ENCODE results near the gene EIF6. TPM values are rescaled to one million over a fixed set of nuclear protein-coding genes. Genes with fewer than 3 reads are reported as not detected.

Gene EIF6
- total and polyA plus RNA-seq, 2 donors (not counting 3 experiments of a cell fraction or from before 2014, with no cell fraction given) = 153 to 286 TPM

DNA sequence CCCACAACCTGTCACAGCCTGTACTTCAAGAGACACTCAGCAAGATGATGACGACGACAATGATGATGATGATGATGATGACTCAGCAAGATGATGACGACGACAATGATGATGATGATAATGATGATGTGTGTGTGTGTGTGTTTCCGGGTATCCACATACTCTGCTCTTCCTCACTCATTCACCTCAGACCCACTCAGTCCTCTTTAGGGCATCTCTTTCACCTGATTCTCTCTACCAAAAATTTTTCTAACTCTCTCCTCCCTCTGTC, 1.2 kb upstream of the EIF6 start:
- Histone ChIP-seq H3K4me2 (ENCODE audit: insufficient read depth, low read length) (no peak overlapping the region), H4K20me1 (replicated peaks; ENCODE audit: control insufficient read depth, extremely low read depth, insufficient read depth, low read length) (no peaks in the 10 kb centered on the region), H3K9me3 (replicated peaks; ENCODE audit: control insufficient read depth, insufficient read depth, low read length) (no peaks in the 10 kb centered on the region), H3K9me1 (replicated peaks; ENCODE audit: control insufficient read depth, extremely low read depth, insufficient read depth, low read length) (no peaks in the 10 kb centered on the region), H3K27ac (ENCODE audit: insufficient read depth, low read depth, low read length) (no peak overlapping the region), H3K27me3 (ENCODE audit: control insufficient read depth in 2 of 2, insufficient read depth in 2 of 2, low read length in 2 of 2) (no peaks in the 10 kb centered on the region), H3K9ac (replicated peaks; ENCODE audit: extremely low read depth, insufficient read depth, low read length) (no peak overlapping the region), H3K4me3 (replicated peaks in 1 of 3; ENCODE audit: insufficient read depth in 1 of 3, low read depth in 1 of 3, low read length in 3 of 3) (no peak overlapping the region), H3K4me1 (ENCODE audit: control insufficient read depth, extremely low read depth, insufficient read depth, low read length) (peaks cover 12% of the 10 kb centered on the region), H2AFZ (ENCODE audit: low read depth, low read length) (no peak overlapping the region), H3K36me3 (ENCODE audit: control insufficient read depth in 2 of 2, extremely low read depth in 1 of 2, insufficient read depth in 2 of 2, low read length in 2 of 2) (peaks cover 2 to 3% of the 10 kb centered on the region in 2 experiments), H3K79me2 (ENCODE audit: control insufficient read depth, insufficient read depth, low read length) (peaks cover 28% of the 10 kb centered on the region)
- ChIA-PET POLR2A (no interaction called here), CTCF (no interaction called here)
- dilution Hi-C loops (cut with MboI; ENCODE audit: extremely low pct_ligation_motif_present, low sequenced_read_pairs) (no loop called here), intact Hi-C loops (cut with micrococcal nuclease) (no loop called here)
- DNase-seq (ENCODE audit: low read depth, low spot score) (no peak), FAIRE-seq (no peak)
- TF ChIP-seq FOS (IDR thresholded peaks at IDR 0.05; ENCODE audit: borderline replicate concordance, insufficient read depth, low read length) (no peak), GATA2 (IDR thresholded peaks at IDR 0.05; ENCODE audit: insufficient read depth, insufficient read length, low read depth, low read length) (no peak), POLR2AphosphoS5 (IDR thresholded peaks at IDR 0.05; ENCODE audit: insufficient read depth, low read depth, low read length) (no peak), JUN (IDR thresholded peaks at IDR 0.05; ENCODE audit: borderline replicate concordance, insufficient read depth, insufficient read length, low read depth) (peak; percentile 16), POLR2A (IDR thresholded peaks at IDR 0.05; ENCODE audit: low read depth, low read length) (no peak), EZH2 (IDR thresholded peaks at IDR 0.05; ENCODE audit: borderline replicate concordance, low read depth, low read length, severe bottlenecking) (no peak), MYC (IDR thresholded peaks at IDR 0.05; ENCODE audit: low read depth, low read length) (no peak)
- TF ChIP-seq, protein P1, sequence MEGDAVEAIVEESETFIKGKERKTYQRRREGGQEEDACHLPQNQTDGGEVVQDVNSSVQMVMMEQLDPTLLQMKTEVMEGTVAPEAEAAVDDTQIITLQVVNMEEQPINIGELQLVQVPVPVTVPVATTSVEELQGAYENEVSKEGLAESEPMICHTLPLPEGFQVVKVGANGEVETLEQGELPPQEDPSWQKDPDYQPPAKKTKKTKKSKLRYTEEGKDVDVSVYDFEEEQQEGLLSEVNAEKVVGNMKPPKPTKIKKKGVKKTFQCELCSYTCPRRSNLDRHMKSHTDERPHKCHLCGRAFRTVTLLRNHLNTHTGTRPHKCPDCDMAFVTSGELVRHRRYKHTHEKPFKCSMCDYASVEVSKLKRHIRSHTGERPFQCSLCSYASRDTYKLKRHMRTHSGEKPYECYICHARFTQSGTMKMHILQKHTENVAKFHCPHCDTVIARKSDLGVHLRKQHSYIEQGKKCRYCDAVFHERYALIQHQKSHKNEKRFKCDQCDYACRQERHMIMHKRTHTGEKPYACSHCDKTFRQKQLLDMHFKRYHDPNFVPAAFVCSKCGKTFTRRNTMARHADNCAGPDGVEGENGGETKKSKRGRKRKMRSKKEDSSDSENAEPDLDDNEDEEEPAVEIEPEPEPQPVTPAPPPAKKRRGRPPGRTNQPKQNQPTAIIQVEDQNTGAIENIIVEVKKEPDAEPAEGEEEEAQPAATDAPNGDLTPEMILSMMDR (IDR thresholded peaks at IDR 0.05; ENCODE audit: extremely low read depth in 1 of 2, insufficient read depth in 1 of 2, low read depth in 1 of 2, low read length in 2 of 2) = no peak
- TF ChIP-seq, protein P2, sequence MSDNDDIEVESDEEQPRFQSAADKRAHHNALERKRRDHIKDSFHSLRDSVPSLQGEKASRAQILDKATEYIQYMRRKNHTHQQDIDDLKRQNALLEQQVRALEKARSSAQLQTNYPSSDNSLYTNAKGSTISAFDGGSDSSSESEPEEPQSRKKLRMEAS (IDR thresholded peaks at IDR 0.05; ENCODE audit: insufficient read depth, insufficient read length) = no peak
- no TSS peak for BruUV-seq (replicated peaks)

Measured in endothelial cell of umbilical vein (primary cell).